ENCODE results near the gene C1QTNF6. TPM values are rescaled to one million over a fixed set of nuclear protein-coding genes. Genes with fewer than 3 reads are reported as not detected.
A peak's percentile ranks its signal among the peaks of the same experiment; 100 is the strongest.

The C1QTNF6 gene
- polyA plus RNA-seq, 1 donor (not counting 4 experiments of a cell fraction or from before 2014, with no cell fraction given): 17.1 TPM

DNA sequence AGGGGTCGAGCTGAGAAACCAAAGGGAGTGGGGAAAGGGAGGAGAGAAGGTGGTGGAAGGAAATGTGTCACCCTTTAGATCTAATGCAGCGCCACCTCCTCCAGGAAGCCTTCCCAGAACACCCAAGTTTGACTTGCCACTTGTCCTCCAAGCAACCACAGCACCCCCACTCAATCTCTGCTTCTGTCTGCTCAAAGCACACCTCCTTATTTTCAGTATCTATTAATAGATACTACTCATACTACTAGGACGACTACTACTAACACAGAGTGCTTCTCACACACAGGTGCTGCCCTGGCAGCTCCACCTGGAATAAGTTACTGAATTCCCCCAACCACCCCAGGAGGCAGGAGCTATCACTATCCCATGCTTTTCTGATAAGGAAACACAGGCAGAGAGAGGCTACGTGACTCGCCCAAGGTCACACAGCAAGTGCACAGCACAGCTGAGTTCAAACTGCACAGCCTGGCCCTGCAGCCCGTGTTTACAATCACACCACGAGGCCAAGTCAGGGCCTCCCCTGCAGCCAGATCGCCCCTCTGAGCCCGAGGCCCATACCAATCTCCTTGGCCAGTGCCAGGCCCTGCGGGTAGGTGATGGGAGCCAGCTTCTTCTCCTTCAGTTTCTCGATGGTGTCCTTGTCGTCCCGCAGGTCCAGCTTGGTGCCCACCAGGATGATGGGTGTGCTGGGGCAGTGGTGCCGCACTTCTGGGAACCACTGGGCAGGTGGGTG is 42.8 kb upstream of the C1QTNF6 start:
- Histone ChIP-seq H3K9me3 (ENCODE audit: control insufficient read depth, low read depth, low read length) (no peaks in the 10 kb centered on the region), H3K27me3 (ENCODE audit: control insufficient read depth, extremely low read depth, insufficient read depth, low read length) (no peaks in the 10 kb centered on the region), H3K4me3 (ENCODE audit: control insufficient read depth in 2 of 3, extremely low read depth in 1 of 3, insufficient read depth in 2 of 3, low read depth in 1 of 3, low read length in 3 of 3) (no peak overlapping the region), H3K27ac (ENCODE audit: control insufficient read depth, insufficient read depth, low read length) (no peak overlapping the region), H2AFZ (ENCODE audit: control insufficient read depth, low read length) (no peak overlapping the region), H3K4me2 (ENCODE audit: control insufficient read depth, extremely low read depth, insufficient read depth, low read depth, low read length) (no peak overlapping the region), H3K9ac (ENCODE audit: control insufficient read depth, extremely low read depth, insufficient read depth, low read length) (no peak overlapping the region), H3K4me1 (ENCODE audit: control insufficient read depth, extremely low read depth, insufficient read depth, low read length) (peaks cover 47% of the 10 kb centered on the region), H4K20me1 (ENCODE audit: control insufficient read depth, extremely low read depth, insufficient read depth, low read length) (peaks cover 8% of the 10 kb centered on the region), H3K79me2 (ENCODE audit: control insufficient read depth, insufficient read depth, low read length) (peaks cover 9% of the 10 kb centered on the region), H3K36me3 (ENCODE audit: control insufficient read depth in 2 of 2, extremely low read depth in 1 of 2, insufficient read depth in 2 of 2, low read length in 2 of 2) (peaks cover 19 to 32% of the 10 kb centered on the region in 2 experiments), H3K9me1 (ENCODE audit: control insufficient read depth, extremely low read depth, insufficient read depth, low read length) (no peaks in the 10 kb centered on the region)
- FAIRE-seq (no peak), DNase-seq (ENCODE audit: low read depth, low spot score) (no peak)
- TF ChIP-seq, protein P1, sequence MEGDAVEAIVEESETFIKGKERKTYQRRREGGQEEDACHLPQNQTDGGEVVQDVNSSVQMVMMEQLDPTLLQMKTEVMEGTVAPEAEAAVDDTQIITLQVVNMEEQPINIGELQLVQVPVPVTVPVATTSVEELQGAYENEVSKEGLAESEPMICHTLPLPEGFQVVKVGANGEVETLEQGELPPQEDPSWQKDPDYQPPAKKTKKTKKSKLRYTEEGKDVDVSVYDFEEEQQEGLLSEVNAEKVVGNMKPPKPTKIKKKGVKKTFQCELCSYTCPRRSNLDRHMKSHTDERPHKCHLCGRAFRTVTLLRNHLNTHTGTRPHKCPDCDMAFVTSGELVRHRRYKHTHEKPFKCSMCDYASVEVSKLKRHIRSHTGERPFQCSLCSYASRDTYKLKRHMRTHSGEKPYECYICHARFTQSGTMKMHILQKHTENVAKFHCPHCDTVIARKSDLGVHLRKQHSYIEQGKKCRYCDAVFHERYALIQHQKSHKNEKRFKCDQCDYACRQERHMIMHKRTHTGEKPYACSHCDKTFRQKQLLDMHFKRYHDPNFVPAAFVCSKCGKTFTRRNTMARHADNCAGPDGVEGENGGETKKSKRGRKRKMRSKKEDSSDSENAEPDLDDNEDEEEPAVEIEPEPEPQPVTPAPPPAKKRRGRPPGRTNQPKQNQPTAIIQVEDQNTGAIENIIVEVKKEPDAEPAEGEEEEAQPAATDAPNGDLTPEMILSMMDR (optimal IDR thresholded peaks at IDR 0.05 in 1 of 3, IDR thresholded peaks at IDR 0.05 in 1 of 3, conservative IDR thresholded peaks at IDR 0.05 in 1 of 3; ENCODE audit: extremely low read depth in 1 of 3, insufficient read depth in 2 of 3, low read length in 3 of 3): no peak
- no peak for TF ChIP-seq EZH2 (IDR thresholded peaks at IDR 0.05; ENCODE audit: low read length)
- dilution Hi-C loops (cut with MboI; ENCODE audit: extremely low pct_ligation_motif_present, low sequenced_read_pairs): no loop called here

DNA sequence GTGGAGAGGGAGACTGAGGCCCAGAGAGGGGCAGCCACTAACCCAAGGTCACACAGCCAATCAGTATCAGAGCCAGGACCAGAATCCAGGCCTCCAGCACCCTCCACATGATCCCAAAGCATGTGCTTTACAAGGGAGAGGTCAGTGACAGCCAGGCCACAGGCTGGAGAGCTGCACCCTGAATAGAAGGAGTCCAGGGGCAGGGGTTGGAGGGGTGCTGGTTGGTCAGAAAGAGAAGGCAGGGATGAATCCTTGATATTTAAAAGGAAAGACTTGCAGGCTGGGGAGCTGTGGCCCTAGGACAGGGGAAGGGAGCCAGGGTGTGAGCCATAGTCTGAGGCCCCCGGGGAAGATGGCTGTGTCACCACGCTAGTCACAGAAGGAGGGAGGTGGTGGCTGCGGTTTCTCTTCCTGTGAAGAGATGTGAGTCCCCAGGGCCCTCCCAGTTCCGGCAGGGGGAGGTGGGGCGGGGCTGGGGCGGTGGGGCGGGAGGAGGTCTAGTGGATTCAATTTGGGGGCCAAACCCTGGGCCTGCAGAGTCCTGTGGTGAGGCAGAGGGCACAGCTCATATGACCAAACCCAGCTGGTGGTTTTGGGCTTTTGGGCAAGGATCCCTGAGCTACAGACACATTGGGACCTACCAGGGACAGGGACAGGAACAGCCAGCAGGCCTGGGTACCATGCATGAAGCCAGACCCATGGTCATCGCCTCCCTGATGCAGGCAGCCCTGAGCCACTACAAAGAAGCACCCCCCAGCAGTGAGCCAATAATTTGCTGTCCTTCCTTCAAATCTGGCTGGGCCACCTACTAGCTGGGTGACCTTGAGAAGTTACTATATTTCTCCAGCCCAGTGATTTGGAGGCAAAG is 42.0 kb upstream of the C1QTNF6 start:
- dilution Hi-C loops (cut with MboI; ENCODE audit: extremely low pct_ligation_motif_present, low sequenced_read_pairs): no loop called here
- no peaks in the 10 kb centered on the region for H3K27me3 ChIP-seq (ENCODE audit: control insufficient read depth, extremely low read depth, insufficient read depth, low read length)
- no peaks in the 10 kb centered on the region for H3K9me3 ChIP-seq (ENCODE audit: control insufficient read depth, low read depth, low read length)
- H3K79me2 ChIP-seq (ENCODE audit: control insufficient read depth, insufficient read depth, low read length): peaks cover 2% of the 10 kb centered on the region
- H3K4me2 ChIP-seq (ENCODE audit: control insufficient read depth, extremely low read depth, insufficient read depth, low read depth, low read length): peak overlapping the region; percentile 65
- no peaks in the 10 kb centered on the region for H3K9me1 ChIP-seq (ENCODE audit: control insufficient read depth, extremely low read depth, insufficient read depth, low read length)
- H3K4me3 ChIP-seq (ENCODE audit: control insufficient read depth in 2 of 3, extremely low read depth in 1 of 3, insufficient read depth in 2 of 3, low read depth in 1 of 3, low read length in 3 of 3): peak overlapping the region in 1 of 3 experiments; percentile 34
- H3K9ac ChIP-seq (ENCODE audit: control insufficient read depth, extremely low read depth, insufficient read depth, low read length): peak overlapping the region; percentile 25
- no peak for TF ChIP-seq EZH2 (IDR thresholded peaks at IDR 0.05; ENCODE audit: low read length)
- TF ChIP-seq, protein P1 (optimal IDR thresholded peaks at IDR 0.05 in 1 of 3, IDR thresholded peaks at IDR 0.05 in 1 of 3, conservative IDR thresholded peaks at IDR 0.05 in 1 of 3; ENCODE audit: extremely low read depth in 1 of 3, insufficient read depth in 2 of 3, low read length in 3 of 3): no peak
- H3K4me1 ChIP-seq (ENCODE audit: control insufficient read depth, extremely low read depth, insufficient read depth, low read length): peaks cover 41% of the 10 kb centered on the region
- no peak for DNase-seq (ENCODE audit: low read depth, low spot score)
- H4K20me1 ChIP-seq (ENCODE audit: control insufficient read depth, extremely low read depth, insufficient read depth, low read length): peaks cover 8% of the 10 kb centered on the region
- peak; percentile 53 for FAIRE-seq
- peak overlapping the region; percentile 59 for H3K27ac ChIP-seq (ENCODE audit: control insufficient read depth, insufficient read depth, low read length)
- H2AFZ ChIP-seq (ENCODE audit: control insufficient read depth, low read length): no peak overlapping the region
- peaks cover 25 to 30% of the 10 kb centered on the region in 2 experiments for H3K36me3 ChIP-seq (ENCODE audit: control insufficient read depth in 2 of 2, extremely low read depth in 1 of 2, insufficient read depth in 2 of 2, low read length in 2 of 2)

Measured in keratinocyte (primary cell).